Ecto neural progenitor cell (in vitro differentiated cells): Measurements from ENCODE around the gene CSNK2A1.
"Not testable (repeated sequence)": the region's sequence is repeated elsewhere in the genome, so short reads cannot be mapped to it uniquely, and the experiment has no call there.

Experiments
- DNase-seq: peaks from one replicate; pipeline ENCODE4 v3.0.0-alpha.2; 2018; ENCODE audit warnings: low spot score

The CSNK2A1 gene

GRCh38 chr20:543369-544152, at the start of gene CSNK2A1:
CSNK2A1 (minus strand) TSS chr20:543790; CDS start chr20:508551, 35,239 bp downstream.
- peak; percentile 97 for DNase-seq

GRCh38 chr20:592506-592905, 48.9 kb upstream of the CSNK2A1 start:
- no peak for DNase-seq

GRCh38 chr20:591941-592340, 48.4 kb upstream of the CSNK2A1 start:
- no peak for DNase-seq

GRCh38 chr20:588932-589672, 45.5 kb upstream of the CSNK2A1 start:
- DNase-seq: no peak

- DNase-seq: no peak
Measured at GRCh38 chr20:588476-588875, 44.9 kb upstream of the CSNK2A1 start.

- DNase-seq: no peak
Measured at GRCh38 chr20:584971-585301, 41.3 kb upstream of the CSNK2A1 start.

GRCh38 chr20:584161-584970, 40.8 kb upstream of the CSNK2A1 start:
- no peak for DNase-seq

GRCh38 chr20:582204-582603, 38.6 kb upstream of the CSNK2A1 start:
- no peak for DNase-seq

GRCh38 chr20:578940-579690, 35.5 kb upstream of the CSNK2A1 start:
- not testable (repeated sequence) for DNase-seq

GRCh38 chr20:577167-577791, 33.7 kb upstream of the CSNK2A1 start:
- DNase-seq: no peak

GRCh38 chr20:576156-576555, 32.6 kb upstream of the CSNK2A1 start:
- no peak for DNase-seq

GRCh38 chr20:575230-575629, 31.6 kb upstream of the CSNK2A1 start:
- no peak for DNase-seq

GRCh38 chr20:574297-574942, 30.8 kb upstream of the CSNK2A1 start:
- DNase-seq: no peak

- no peak for DNase-seq
Measured at GRCh38 chr20:573414-574296, 30.1 kb upstream of the CSNK2A1 start.

- no peak for DNase-seq
Measured at GRCh38 chr20:572727-573126, 29.1 kb upstream of the CSNK2A1 start.

- peak; percentile 73 for DNase-seq
Measured at GRCh38 chr20:571754-572441, 28.3 kb upstream of the CSNK2A1 start.

GRCh38 chr20:568673-569415, 25.3 kb upstream of the CSNK2A1 start:
- no peak for DNase-seq

- no peak for DNase-seq
Measured at GRCh38 chr20:568097-568652, 24.6 kb upstream of the CSNK2A1 start.
